ENCODE results near the gene UBE3D.

- TF ChIP-seq, protein P1, sequence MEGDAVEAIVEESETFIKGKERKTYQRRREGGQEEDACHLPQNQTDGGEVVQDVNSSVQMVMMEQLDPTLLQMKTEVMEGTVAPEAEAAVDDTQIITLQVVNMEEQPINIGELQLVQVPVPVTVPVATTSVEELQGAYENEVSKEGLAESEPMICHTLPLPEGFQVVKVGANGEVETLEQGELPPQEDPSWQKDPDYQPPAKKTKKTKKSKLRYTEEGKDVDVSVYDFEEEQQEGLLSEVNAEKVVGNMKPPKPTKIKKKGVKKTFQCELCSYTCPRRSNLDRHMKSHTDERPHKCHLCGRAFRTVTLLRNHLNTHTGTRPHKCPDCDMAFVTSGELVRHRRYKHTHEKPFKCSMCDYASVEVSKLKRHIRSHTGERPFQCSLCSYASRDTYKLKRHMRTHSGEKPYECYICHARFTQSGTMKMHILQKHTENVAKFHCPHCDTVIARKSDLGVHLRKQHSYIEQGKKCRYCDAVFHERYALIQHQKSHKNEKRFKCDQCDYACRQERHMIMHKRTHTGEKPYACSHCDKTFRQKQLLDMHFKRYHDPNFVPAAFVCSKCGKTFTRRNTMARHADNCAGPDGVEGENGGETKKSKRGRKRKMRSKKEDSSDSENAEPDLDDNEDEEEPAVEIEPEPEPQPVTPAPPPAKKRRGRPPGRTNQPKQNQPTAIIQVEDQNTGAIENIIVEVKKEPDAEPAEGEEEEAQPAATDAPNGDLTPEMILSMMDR (IDR thresholded peaks at IDR 0.05): no peak
- TF ChIP-seq ZC3H11A (IDR thresholded peaks at IDR 0.05): no peak
These were observed 186.8 kb downstream of the UBE3D start for GRCh38 chr6:82878812-82879211.

Data from A549 (cell line).